Kasumi-1 (cell line): ENCODE data around the gene CENPF.
"Not testable (repeated sequence)": the region's sequence is repeated elsewhere in the genome, so short reads cannot be mapped to it uniquely, and the experiment has no call there.

Experiments
- DNase-seq, 2 experiments: peaks; one replicate each; lab custom pipeline; 2025; lab: John Stamatoyannopoulos, UW

The CENPF gene

GRCh38 chr1:214602764-214603657 lies at the start of gene CENPF:
Gene CENPF, plus strand, starts transcription at chr1:214603195. Its CDS starts 10,560 bp downstream, at chr1:214613755.
- DNase-seq: peak; percentile 99 to 100

GRCh38 chr1:214557952-214558735 lies 44.9 kb upstream of the CENPF start:
- DNase-seq: peak; percentile 28 to 30

GRCh38 chr1:214563881-214564280 lies 39.1 kb upstream of the CENPF start:
- DNase-seq: no peak

GRCh38 chr1:214565310-214565709 lies 37.7 kb upstream of the CENPF start:
- DNase-seq: no peak

- DNase-seq: no peak
These were observed 36.6 kb upstream of the CENPF start for GRCh38 chr1:214566158-214567104.

- no peak for DNase-seq
These were observed 35.5 kb upstream of the CENPF start for GRCh38 chr1:214567481-214567980.

- no peak for DNase-seq
These were observed 34.7 kb upstream of the CENPF start for GRCh38 chr1:214568328-214568727.

GRCh38 chr1:214569357-214570004 lies 33.5 kb upstream of the CENPF start:
- DNase-seq: no peak

- no peak for DNase-seq
These were observed 32.6 kb upstream of the CENPF start for GRCh38 chr1:214570442-214570841.

- no peak for DNase-seq
These were observed 31.7 kb upstream of the CENPF start for GRCh38 chr1:214571281-214571680.

- no peak for DNase-seq
These were observed 29.3 kb upstream of the CENPF start for GRCh38 chr1:214573386-214574318.

- no peak for DNase-seq
These were observed 28.2 kb upstream of the CENPF start for GRCh38 chr1:214574598-214575411.

- DNase-seq: not testable (repeated sequence)
These were observed 26.9 kb upstream of the CENPF start for GRCh38 chr1:214576120-214576519.

GRCh38 chr1:214579183-214579582 lies 23.8 kb upstream of the CENPF start:
- DNase-seq: peak; percentile 49 to 65

- no peak for DNase-seq
These were observed 21.2 kb upstream of the CENPF start for GRCh38 chr1:214581785-214582184.

GRCh38 chr1:214582289-214582891 lies 20.6 kb upstream of the CENPF start:
- no peak for DNase-seq

- no peak for DNase-seq
These were observed 19.9 kb upstream of the CENPF start for GRCh38 chr1:214583113-214583512.

GRCh38 chr1:214583824-214584554 lies 19.0 kb upstream of the CENPF start:
- no peak for DNase-seq
